Activated CD8-positive, alpha-beta T cell treated with anti-CD3 and anti-CD28 coated beads for 36 hours (primary cell): ENCODE data around the gene IRX4. TPM values are rescaled to one million over a fixed set of nuclear protein-coding genes. Genes with fewer than 3 reads are reported as not detected.

ENCODE experiments used
- ATAC-seq: fragments of 200-7000 bp; cut with Tn5 transposase; one replicate; pipeline ENCODE4 v1.10.0; 2021; ENCODE audit warnings: mild to moderate bottlenecking, moderate library complexity
- CTCF ChIA-PET: fragments of 350-600 bp; sonication (Branson Sonifier 250); formaldehyde crosslinking; loops from one replicate; lab custom pipeline; 2021; ENCODE audit warnings: antibody characterized with exemption; lab: Charles Lee
- POLR2A ChIA-PET: fragments of 350-600 bp; sonication (Branson Sonifier 250); formaldehyde crosslinking; loops from one replicate; lab custom pipeline; 2021; ENCODE audit warnings: antibody characterized with exemption; lab: Charles Lee
- DNase-seq: peaks from one replicate; pipeline ENCODE4 v3.0.0-alpha.2; 2020
- H3K27ac Mint-ChIP-seq: one replicate; pipeline ENCODE4 v1.8.0; 2021; ENCODE audit warnings: mild to moderate bottlenecking, mixed read lengths
- H3K27me3 Mint-ChIP-seq: one replicate; pipeline ENCODE4 v1.8.0; 2021; ENCODE audit warnings: mixed read lengths
- H3K36me3 Mint-ChIP-seq: one replicate; pipeline ENCODE4 v1.8.0; 2021; ENCODE audit warnings: low read depth, mixed read lengths
- H3K4me1 Mint-ChIP-seq: one replicate; pipeline ENCODE4 v1.8.0; 2021; ENCODE audit warnings: low read depth, mixed read lengths
- H3K4me3 Mint-ChIP-seq: one replicate; pipeline ENCODE4 v1.8.0; 2021; ENCODE audit warnings: mild to moderate bottlenecking, moderate library complexity, mixed read lengths
- H3K9me3 Mint-ChIP-seq: one replicate; pipeline ENCODE4 v1.8.0; 2021; ENCODE audit warnings: mixed read lengths
- CTCF ChIP-seq: fragments of 200-600 bp; IDR thresholded peaks from one replicate; pipeline ENCODE4 v1.8.0; 2022; ENCODE audit warnings: antibody characterized with exemption, mild to moderate bottlenecking
- intact Hi-C: fragments of 100-400 bp; cut with micrococcal nuclease; formaldehyde crosslinking; loops from one replicate; pipeline ENCODE4 v1.10.0; 2022
- total RNA-seq, 2 experiments: library from RNA; stranded (reverse); gene quantifications; one replicate each; pipeline ENCODE4 v1.2.3, GENCODE V29; 2021

The IRX4 gene
- total RNA-seq, 2 experiments from 2014 or later = not detected

- intact Hi-C loops = no loop called here
- H3K36me3 Mint-ChIP-seq = no peaks in the 10 kb centered on the region
- ATAC-seq (no peak), DNase-seq (no peak)
- H3K27me3 Mint-ChIP-seq = peaks cover 13% of the 10 kb centered on the region
- POLR2A ChIA-PET = no interaction called here
- H3K27ac Mint-ChIP-seq = no peak overlapping the region
- CTCF ChIA-PET = no interaction called here
- H3K9me3 Mint-ChIP-seq = no peaks in the 10 kb centered on the region
- no peak overlapping the region for H3K4me3 Mint-ChIP-seq
- no peaks in the 10 kb centered on the region for H3K4me1 Mint-ChIP-seq
- no peak for TF ChIP-seq CTCF
Observed at GRCh38 chr5:1836176-1836890, 46.4 kb downstream of the IRX4 start.

- Mint-ChIP-seq H3K4me1 (no peaks in the 10 kb centered on the region), H3K4me3 (no peak overlapping the region), H3K27me3 (peaks cover 11% of the 10 kb centered on the region), H3K27ac (no peak overlapping the region), H3K36me3 (no peaks in the 10 kb centered on the region), H3K9me3 (no peaks in the 10 kb centered on the region)
- intact Hi-C loops = no loop called here
- no peak for DNase-seq
- no peak for TF ChIP-seq CTCF
- CTCF ChIA-PET = no interaction called here
- POLR2A ChIA-PET = no interaction called here
- no peak for ATAC-seq
Observed at GRCh38 chr5:1835431-1835830, 47.3 kb downstream of the IRX4 start.

GRCh38 chr5:1834721-1835429, 47.9 kb downstream of the IRX4 start:
- TF ChIP-seq CTCF = no peak
- POLR2A ChIA-PET = no interaction called here
- no peaks in the 10 kb centered on the region for H3K4me1 Mint-ChIP-seq
- no peaks in the 10 kb centered on the region for H3K9me3 Mint-ChIP-seq
- no peak for DNase-seq
- no peak overlapping the region for H3K27ac Mint-ChIP-seq
- H3K36me3 Mint-ChIP-seq = no peaks in the 10 kb centered on the region
- H3K27me3 Mint-ChIP-seq = peaks cover 9% of the 10 kb centered on the region
- intact Hi-C loops = no loop called here
- no peak overlapping the region for H3K4me3 Mint-ChIP-seq
- CTCF ChIA-PET = no interaction called here
- no peak for ATAC-seq

- intact Hi-C loops = no loop called here
- H3K27ac Mint-ChIP-seq = no peak overlapping the region
- POLR2A ChIA-PET = no interaction called here
- H3K27me3 Mint-ChIP-seq = peaks cover 4% of the 10 kb centered on the region
- H3K4me3 Mint-ChIP-seq = no peak overlapping the region
- CTCF ChIA-PET = no interaction called here
- no peak for TF ChIP-seq CTCF
- no peaks in the 10 kb centered on the region for H3K36me3 Mint-ChIP-seq
- H3K4me1 Mint-ChIP-seq = no peaks in the 10 kb centered on the region
- DNase-seq (no peak), ATAC-seq (no peak)
- no peaks in the 10 kb centered on the region for H3K9me3 Mint-ChIP-seq
Observed at GRCh38 chr5:1834022-1834551, 48.6 kb downstream of the IRX4 start.
